Spleen (tissue), 11 donors: ENCODE measurements around the gene HOXA1. TPM values are rescaled to one million over a fixed set of nuclear protein-coding genes. Genes with fewer than 3 reads are reported as not detected.

Source experiments
- DNase-seq: peaks from one replicate; pipeline ENCODE4 v3.0.0-alpha.2; 2020
- H3K27ac ChIP-seq, 8 donors: fragments of 200-600 bp; sonication (generic) in 7 of 8; 1 replicate in 4 of 8; 2 replicates in 4 of 8; pipeline versions ENCODE4 v1.5.0 to v1.8.0; 2016 to 2021; ENCODE audit warnings: inconsistent platforms in 4 of 8, mild to moderate bottlenecking in 4 of 8, moderate library complexity in 1 of 8
- H3K27me3 ChIP-seq, 7 donors: fragments of 200-600 bp; sonication (generic) in 6 of 7; replicated peaks in 1 of 7; 1 replicate in 4 of 7; 2 replicates in 3 of 7; pipeline versions ENCODE4 v1.5.0 to v1.8.0; 2016 to 2021; ENCODE audit warnings: inconsistent platforms in 3 of 7, mild to moderate bottlenecking in 1 of 7
- H3K36me3 ChIP-seq, 6 donors: fragments of 200-600 bp; sonication (generic) in 5 of 6; 1 replicate in 4 of 6; 2 replicates in 2 of 6; pipeline versions ENCODE4 v1.5.0 to v1.8.0; 2016 to 2021; ENCODE audit warnings: inconsistent platforms in 2 of 6
- H3K4me1 ChIP-seq, 6 donors: fragments of 200-600 bp; sonication (generic) in 5 of 6; 1 replicate in 3 of 6; 2 replicates in 3 of 6; pipeline versions ENCODE4 v1.5.0 to v1.8.0; 2016 to 2021; ENCODE audit warnings: inconsistent platforms in 3 of 6
- H3K4me3 ChIP-seq, 8 donors: fragments of 200-600 bp; sonication (generic) in 7 of 8; 1 replicate in 4 of 8; 2 replicates in 4 of 8; pipeline versions ENCODE4 v1.5.0 to v1.8.0; 2016 to 2021; ENCODE audit warnings: inconsistent platforms in 4 of 8, mild to moderate bottlenecking in 4 of 8, moderate library complexity in 2 of 8
- H3K9me3 ChIP-seq, 8 donors: fragments of 200-600 bp; sonication (generic) in 7 of 8; 1 replicate in 4 of 8; 2 replicates in 4 of 8; pipeline versions ENCODE4 v1.5.0 to v1.8.0; 2016 to 2021; ENCODE audit warnings: inconsistent platforms in 4 of 8
- CTCF ChIP-seq, 11 experiments: fragments of 200-600 bp in 7 of 11; fragments of 450-650 bp in 4 of 11; sonication (generic) in 4 of 11; IDR thresholded peaks in 8 of 11; conservative IDR thresholded peaks in 3 of 11; 1 replicate in 7 of 11; 2 replicates in 4 of 11; pipeline versions ENCODE4 v1.4.0 to v1.8.0; 2016 to 2021; ENCODE audit warnings: antibody characterized with exemption in 11 of 11, inconsistent platforms in 4 of 11, mild to moderate bottlenecking in 1 of 11
- POLR2A ChIP-seq, 3 donors: fragments of 450-650 bp; IDR thresholded peaks; one replicate each; pipeline ENCODE4 v1.5.1; 2017; ENCODE audit warnings: antibody characterized with exemption in 3 of 3, mild to moderate bottlenecking in 1 of 3
- POLR2AphosphoS5 ChIP-seq, 3 donors: sonication (generic); formaldehyde crosslinking; IDR thresholded peaks; one replicate each; pipeline ENCODE4 v1.5.1; 2017; ENCODE audit warnings: antibody characterized with exemption in 3 of 3
- WGBS, 5 donors: extraction: QIAGEN DNeasy Blood & Tissue Kit in 3 of 5; methylation state at CpG; one replicate each; pipeline versions ENCODE4 v1.1.5 to v1.1.7; 2013 to 2018; 5-methylcytosine and 5-hydroxymethylcytosine counted together
- intact Hi-C: fragments of 100-400 bp; cut with DNase I; formaldehyde crosslinking; loops from one replicate; pipeline ENCODE4 v1.15.0; 2023; ENCODE audit warnings: low total_unique reads
- polyA plus RNA-seq, 3 donors: library from polyadenylated mRNA; stranded (reverse); fragments of 200-250 nt; gene quantifications; one replicate each; pipeline ENCODE4 v1.2.1, GENCODE V29; 2013
- total RNA-seq, 7 donors: library from RNA; depleted of rRNA in 3 of 7; stranded (reverse); fragments of >200 nt in 3 of 7; fragmentation: NEBNext Ultra II Directional in 4 of 7; extraction: Animal tissue kit (Norgen Biotek cat#: 25700) in 4 of 7; gene quantifications; one replicate each; pipeline versions ENCODE4 v1.1.0 to v1.2.1, GENCODE V29; 2016 to 2021
- donor health status: healthy with polysubstance abuse.
- donor health status: DM: no; HTN: no; CAD: no; lungs with moderate emphysema.
- donor health status: DM: no; HTN: no; CAD: no.
- donor health status: Bipolar disorder and iron deficiency.
- donor health status: healthy.
- donor health status: DM: no; HTN: no; CAD: no.
- donor health status: DM: yes; HTN: yes; CAD: no.

The HOXA1 gene
- total and polyA plus RNA-seq, 10 donors = 0.33 to 4.1 (median 1.5) TPM

- peaks cover 0 to 7% (median 0%) of the 10 kb centered on the region in 6 donors for H3K36me3 ChIP-seq
- H3K9me3 ChIP-seq = no peaks in the 10 kb centered on the region
- peaks cover 0 to 100% (median 12%) of the 10 kb centered on the region in 7 donors for H3K27me3 ChIP-seq
- no peak overlapping the region for H3K27ac ChIP-seq
- WGBS, 5 donors = 51 to 70% (median 53%) methylated on average over 29 of the region's 29 CpGs
- no peak for DNase-seq
- H3K4me3 ChIP-seq = peak overlapping the region in 2 of 8 donors; percentile 92 to 97
- H3K4me1 ChIP-seq = peaks cover 21 to 52% (median 39%) of the 10 kb centered on the region in 6 donors
- intact Hi-C loops = loop anchor here (10.0 kb wide), 1 partner anchor 240 kb away; no protein-coding TSS in a partner anchor
- TF ChIP-seq POLR2AphosphoS5 (IDR thresholded peaks at IDR 0.05) (no peak), POLR2A (IDR thresholded peaks at IDR 0.05) (no peak), CTCF (IDR thresholded peaks at IDR 0.05 in 8 of 11, conservative IDR thresholded peaks at IDR 0.05 in 3 of 11) (no peak)
Measured at GRCh38 chr7:27094304-27095049, 1.3 kb downstream of the HOXA1 start.

GRCh38 chr7:27093184-27093895 lies 2.5 kb downstream of the HOXA1 start:
- H3K4me1 ChIP-seq = peaks cover 14 to 46% (median 30%) of the 10 kb centered on the region in 6 donors
- no peak overlapping the region for H3K27ac ChIP-seq
- H3K4me3 ChIP-seq = no peak overlapping the region
- no peak for DNase-seq
- intact Hi-C loops = loop anchor here (10.0 kb wide), 1 partner anchor 239 kb away; no protein-coding TSS in a partner anchor
- H3K9me3 ChIP-seq = no peaks in the 10 kb centered on the region
- no peaks in the 10 kb centered on the region for H3K36me3 ChIP-seq
- WGBS, 5 donors = 55 to 82% (median 65%) methylated on average over 6 of the region's 6 CpGs
- TF ChIP-seq POLR2A (IDR thresholded peaks at IDR 0.05) (no peak), CTCF (IDR thresholded peaks at IDR 0.05 in 8 of 11, conservative IDR thresholded peaks at IDR 0.05 in 3 of 11) (no peak), POLR2AphosphoS5 (IDR thresholded peaks at IDR 0.05) (no peak)
- peaks cover 0 to 100% (median 19%) of the 10 kb centered on the region in 7 donors for H3K27me3 ChIP-seq

- H3K27ac ChIP-seq = no peak overlapping the region
- 63 to 78% (median 68%) methylated on average over 1 of the region's 1 CpG for WGBS, 5 donors
- DNase-seq = no peak
- no peaks in the 10 kb centered on the region for H3K9me3 ChIP-seq
- no peaks in the 10 kb centered on the region for H3K36me3 ChIP-seq
- H3K4me3 ChIP-seq = no peak overlapping the region
- intact Hi-C loops = loop anchor here (10.0 kb wide), 1 partner anchor 238 kb away; no protein-coding TSS in a partner anchor
- TF ChIP-seq POLR2AphosphoS5 (IDR thresholded peaks at IDR 0.05) = no peak
- TF ChIP-seq CTCF (IDR thresholded peaks at IDR 0.05 in 8 of 11, conservative IDR thresholded peaks at IDR 0.05 in 3 of 11) = no peak
- no peak for TF ChIP-seq POLR2A (IDR thresholded peaks at IDR 0.05)
- peaks cover 9 to 46% (median 29%) of the 10 kb centered on the region in 6 donors for H3K4me1 ChIP-seq
- H3K27me3 ChIP-seq = peaks cover 0 to 100% (median 25%) of the 10 kb centered on the region in 7 donors
Measured at GRCh38 chr7:27092819-27093110, 3.0 kb downstream of the HOXA1 start.
